ENCODE results near the gene SLC6A2. TPM values are rescaled to one million over a fixed set of nuclear protein-coding genes. Genes with fewer than 3 reads are reported as not detected.
"Not testable (repeated sequence)": the region's sequence is repeated elsewhere in the genome, so short reads cannot be mapped to it uniquely, and the experiment has no call there.

The SLC6A2 gene
- total RNA-seq, 1 donor, result not detected

DNA sequence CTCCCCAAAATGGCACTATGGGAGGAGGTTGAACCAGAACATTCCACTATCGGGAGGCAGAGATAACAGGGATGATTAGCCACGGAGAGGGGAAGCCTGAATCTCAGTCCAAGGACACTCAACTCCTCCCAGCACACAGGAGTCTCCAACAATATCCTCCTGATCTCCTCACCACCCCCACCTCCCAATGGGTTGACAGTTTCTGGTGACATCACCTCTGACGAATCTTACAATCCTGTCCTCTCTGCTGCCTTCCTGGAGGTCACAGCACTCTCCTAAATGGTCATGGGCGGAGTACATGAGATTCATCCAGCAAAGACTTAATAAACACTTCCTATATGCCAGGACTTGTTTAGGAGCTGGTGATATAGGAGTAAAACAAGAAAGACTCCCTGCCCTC is 80.9 kb downstream of the SLC6A2 start:
- H3K4me3 ChIP-seq (ENCODE audit: low read depth, low read length), result no peak overlapping the region
- TF ChIP-seq, protein P1, sequence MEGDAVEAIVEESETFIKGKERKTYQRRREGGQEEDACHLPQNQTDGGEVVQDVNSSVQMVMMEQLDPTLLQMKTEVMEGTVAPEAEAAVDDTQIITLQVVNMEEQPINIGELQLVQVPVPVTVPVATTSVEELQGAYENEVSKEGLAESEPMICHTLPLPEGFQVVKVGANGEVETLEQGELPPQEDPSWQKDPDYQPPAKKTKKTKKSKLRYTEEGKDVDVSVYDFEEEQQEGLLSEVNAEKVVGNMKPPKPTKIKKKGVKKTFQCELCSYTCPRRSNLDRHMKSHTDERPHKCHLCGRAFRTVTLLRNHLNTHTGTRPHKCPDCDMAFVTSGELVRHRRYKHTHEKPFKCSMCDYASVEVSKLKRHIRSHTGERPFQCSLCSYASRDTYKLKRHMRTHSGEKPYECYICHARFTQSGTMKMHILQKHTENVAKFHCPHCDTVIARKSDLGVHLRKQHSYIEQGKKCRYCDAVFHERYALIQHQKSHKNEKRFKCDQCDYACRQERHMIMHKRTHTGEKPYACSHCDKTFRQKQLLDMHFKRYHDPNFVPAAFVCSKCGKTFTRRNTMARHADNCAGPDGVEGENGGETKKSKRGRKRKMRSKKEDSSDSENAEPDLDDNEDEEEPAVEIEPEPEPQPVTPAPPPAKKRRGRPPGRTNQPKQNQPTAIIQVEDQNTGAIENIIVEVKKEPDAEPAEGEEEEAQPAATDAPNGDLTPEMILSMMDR (IDR thresholded peaks at IDR 0.05; ENCODE audit: insufficient read depth, low read depth, low read length), result no peak
- DNase-seq (ENCODE audit: low read depth), result no peak

DNA sequence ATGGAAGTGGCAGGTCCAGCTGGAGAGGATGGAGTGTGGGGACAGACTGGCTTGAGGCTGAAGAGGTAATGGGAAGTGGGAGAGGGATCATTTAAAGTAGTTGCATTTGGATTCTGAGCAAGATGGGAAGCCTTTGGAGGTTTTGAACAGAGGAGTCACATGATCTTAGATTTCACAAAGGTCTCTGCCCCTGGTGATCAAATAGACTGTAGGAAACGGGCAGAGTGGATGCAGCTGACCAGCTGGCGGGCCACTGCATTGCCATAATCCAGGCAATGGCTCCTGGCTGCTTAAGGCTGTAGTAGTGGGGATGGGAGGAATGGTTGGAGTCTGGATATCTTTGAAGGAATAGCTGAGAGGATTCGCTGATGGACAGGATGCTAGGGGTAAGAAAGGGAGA is 81.5 kb downstream of the SLC6A2 start:
- no peak overlapping the region for H3K4me3 ChIP-seq (ENCODE audit: low read depth, low read length)
- no peak for DNase-seq (ENCODE audit: low read depth)
- TF ChIP-seq, protein P1 (IDR thresholded peaks at IDR 0.05; ENCODE audit: insufficient read depth, low read depth, low read length), result no peak

DNA sequence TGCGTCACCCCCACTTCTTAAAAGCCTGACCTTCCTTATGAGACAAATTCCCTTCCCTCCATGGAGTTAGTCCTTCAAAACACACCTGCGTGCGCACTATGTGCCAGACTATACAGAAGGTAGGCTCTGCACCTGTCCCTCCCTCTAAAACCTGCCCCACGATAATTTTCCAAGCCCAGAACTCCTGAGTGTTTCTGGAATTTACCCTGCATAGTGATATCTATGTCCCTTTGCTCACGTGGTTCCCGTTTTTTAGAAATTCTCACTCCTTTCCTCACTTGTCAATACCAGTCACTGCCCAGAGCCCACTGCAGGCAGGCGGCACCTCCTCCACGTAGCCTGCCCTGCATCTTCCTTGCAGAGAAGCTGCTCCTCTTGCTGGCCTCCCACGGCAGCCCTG is 82.2 kb downstream of the SLC6A2 start:
- TF ChIP-seq, protein P1 (IDR thresholded peaks at IDR 0.05; ENCODE audit: insufficient read depth, low read depth, low read length), result no peak
- H3K4me3 ChIP-seq (ENCODE audit: low read depth, low read length), result no peak overlapping the region
- no peak for DNase-seq (ENCODE audit: low read depth)

DNA sequence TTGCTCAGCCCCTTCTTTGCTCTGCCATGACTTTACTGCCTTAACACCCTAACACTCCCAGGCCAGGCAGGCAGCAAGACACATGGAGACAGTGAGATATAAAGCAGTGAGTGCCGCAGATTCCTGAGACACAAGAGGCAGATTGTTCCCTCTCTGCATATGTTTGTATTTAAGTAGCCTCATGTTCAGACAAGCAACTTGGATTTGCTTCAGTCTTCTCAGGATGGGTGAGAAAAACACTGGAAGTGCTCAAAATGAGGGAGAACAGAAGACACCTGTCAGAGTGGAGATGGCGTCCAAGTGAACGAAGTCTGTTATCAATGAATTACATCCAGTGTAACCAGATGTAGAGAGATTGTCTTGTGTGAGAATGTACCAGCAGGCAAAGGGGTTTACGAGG is 90.3 kb downstream of the SLC6A2 start:
- TF ChIP-seq, protein P1 (IDR thresholded peaks at IDR 0.05; ENCODE audit: insufficient read depth, low read depth, low read length), result no peak

DNA sequence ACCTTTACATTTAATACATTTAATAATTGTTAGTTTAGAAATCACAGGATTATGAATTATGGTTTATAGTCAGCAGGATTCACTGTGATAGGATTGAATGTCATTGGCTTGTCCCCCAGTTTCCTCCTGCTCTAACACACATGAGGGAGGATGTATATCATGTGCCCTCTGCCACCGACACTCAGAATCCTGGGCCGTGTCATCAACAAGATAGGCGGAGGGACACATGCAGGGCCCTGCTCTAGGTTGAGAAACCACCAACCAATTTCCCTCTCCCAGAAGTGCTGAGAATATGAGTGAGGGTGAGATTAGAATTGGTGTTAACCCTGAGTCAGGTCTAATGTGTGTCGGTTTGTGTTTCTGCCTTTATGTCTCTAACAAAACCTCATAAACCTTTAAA is 92.0 kb downstream of the SLC6A2 start:
- no peak overlapping the region for H3K4me3 ChIP-seq (ENCODE audit: low read depth, low read length)
- TF ChIP-seq, protein P1 (IDR thresholded peaks at IDR 0.05; ENCODE audit: insufficient read depth, low read depth, low read length), result no peak
- DNase-seq (ENCODE audit: low read depth), result no peak

More for the DNA sequence above, 90.3 kb downstream of the SLC6A2 start:
- no peak for DNase-seq (ENCODE audit: low read depth)
- H3K4me3 ChIP-seq (ENCODE audit: low read depth, low read length), result no peak overlapping the region

DNA sequence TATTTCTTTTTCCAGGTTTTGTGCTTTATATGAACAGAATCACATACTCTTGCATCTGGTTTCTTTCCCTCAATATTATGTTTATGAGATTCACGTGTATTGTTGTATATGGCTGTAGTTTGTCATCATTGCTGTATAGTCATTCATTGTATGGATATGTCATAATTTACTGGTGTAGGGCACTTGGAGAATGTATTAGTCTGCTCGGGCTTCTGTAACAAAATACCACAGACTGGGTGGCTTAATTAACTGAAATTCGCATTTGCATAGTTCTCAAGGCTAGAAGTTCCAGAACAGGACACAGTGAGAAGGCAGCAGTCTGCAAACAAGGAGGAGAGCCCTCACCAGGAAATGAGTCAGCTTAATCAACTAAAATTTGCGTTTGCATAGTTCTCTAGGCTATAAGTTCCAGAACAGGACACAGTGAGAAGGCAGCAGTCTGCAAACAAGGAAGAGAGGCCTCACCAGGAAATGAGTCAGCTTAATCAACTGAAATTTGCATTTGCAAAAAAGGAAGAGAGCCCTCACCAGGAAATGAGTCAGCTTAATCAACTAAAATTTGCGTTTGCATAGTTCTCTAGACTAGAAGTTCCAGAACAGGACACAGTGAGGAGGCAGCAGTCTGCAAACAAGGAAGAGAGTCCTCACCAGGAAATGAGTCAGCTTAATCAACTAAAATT is 96.8 kb downstream of the SLC6A2 start:
- DNase-seq (ENCODE audit: low read depth); H3K4me3 ChIP-seq (ENCODE audit: low read depth, low read length): not testable (repeated sequence)

DNA sequence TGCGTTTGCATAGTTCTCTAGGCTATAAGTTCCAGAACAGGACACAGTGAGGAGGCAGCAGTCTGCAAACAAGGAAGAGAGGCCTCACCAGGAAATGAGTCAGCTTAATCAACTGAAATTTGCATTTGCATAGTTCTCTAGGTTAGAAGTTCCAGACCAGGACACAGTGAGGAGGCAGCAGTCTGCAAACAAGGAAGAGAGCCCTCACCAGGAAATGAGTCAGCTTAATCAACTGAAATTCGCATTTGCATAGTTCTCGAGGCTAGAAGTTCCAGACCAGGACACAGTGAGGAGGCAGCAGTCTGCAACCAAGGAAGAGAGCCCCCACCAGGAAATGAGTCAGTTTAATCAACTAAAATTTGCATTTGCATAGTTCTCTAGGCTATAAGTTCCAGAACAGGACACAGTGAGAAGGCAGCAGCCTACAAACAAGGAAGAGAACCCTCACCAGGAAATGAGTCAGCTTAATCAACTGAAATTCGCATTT is 97.4 kb downstream of the SLC6A2 start:
- H3K4me3 ChIP-seq (ENCODE audit: low read depth, low read length); DNase-seq (ENCODE audit: low read depth): not testable (repeated sequence)

Other genes starting within 250 kb of the SLC6A2 start
- 448 and 634 TPM in 2 replicates for gene MMP2, start 176.8 kb upstream of the SLC6A2 start, total RNA-seq
- gene LPCAT2, start 146.9 kb upstream of the SLC6A2 start, total RNA-seq, result 47.7 and 54.8 TPM in 2 replicates
- gene CAPNS2, start 89.3 kb upstream of the SLC6A2 start, total RNA-seq, result 1.3 and 2.6 TPM in 2 replicates
- 0.97 and 1.7 TPM in 2 replicates for gene CES1, start 177.1 kb downstream of the SLC6A2 start, total RNA-seq
- not detected in 2 replicates for gene CES5A, start 219.4 kb downstream of the SLC6A2 start, total RNA-seq